GM12864 (cell line): ENCODE results near the gene ABI1.
A peak's percentile ranks its signal among the peaks of the same experiment; 100 is the strongest.

ENCODE experiments used
- DNase-seq: peaks from one replicate; pipeline ENCODE4 v3.0.0-alpha.2; 2011; ENCODE audit warnings: low read depth
- H3K4me3 ChIP-seq: 2 replicates; pipeline ENCODE4 v1.5.1; 2011; ENCODE audit warnings: mild to moderate bottlenecking, low read depth, low read length, control low read depth
- TF ChIP-seq, protein P1 (sequence below): IDR thresholded peaks from 2 replicates; pipeline ENCODE4 v1.5.1; 2011; ENCODE audit warnings: low read depth, mild to moderate bottlenecking, moderate library complexity, low read length, control low read depth, inconsistent platforms; ENCODE audit errors: missing control alignments

Gene ABI1

DNA sequence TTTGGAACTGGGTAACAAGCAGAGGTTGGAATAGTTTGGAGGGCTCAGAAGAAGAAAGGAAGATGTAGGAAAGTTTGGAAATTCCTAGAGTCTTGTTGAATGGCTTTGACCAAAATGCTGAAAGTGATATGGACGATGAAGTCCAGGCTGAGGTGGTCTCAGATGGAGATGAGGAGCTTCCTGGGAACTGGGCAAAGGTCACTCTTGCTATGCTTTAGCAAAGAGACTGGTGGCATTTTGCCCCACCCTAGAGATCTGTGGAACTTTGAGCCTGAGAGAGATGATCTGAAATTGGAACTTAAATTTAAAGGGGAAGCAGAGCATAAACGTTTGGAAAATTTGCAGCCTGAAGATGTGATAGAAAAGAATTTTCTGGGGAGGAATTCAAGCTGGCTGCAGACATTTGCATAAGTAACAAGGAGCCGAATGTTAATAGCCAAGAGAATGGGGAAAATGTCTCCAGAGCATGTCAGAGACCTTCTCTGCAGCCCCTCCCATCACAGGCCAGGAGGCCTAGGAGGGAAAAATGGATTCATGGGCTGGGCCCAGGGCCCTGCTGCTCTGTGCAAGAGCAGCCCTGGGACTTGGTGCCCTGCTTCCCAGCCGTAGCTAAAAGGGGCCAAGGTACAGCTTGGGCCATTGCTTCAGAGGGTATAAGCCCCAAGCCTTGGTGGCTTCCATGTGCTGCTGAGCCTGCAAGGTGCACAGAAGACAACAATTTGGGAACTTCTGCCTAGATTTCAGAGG is 159.7 kb downstream of the ABI1 start:
- no peak overlapping the region for H3K4me3 ChIP-seq
- TF ChIP-seq, protein P1, sequence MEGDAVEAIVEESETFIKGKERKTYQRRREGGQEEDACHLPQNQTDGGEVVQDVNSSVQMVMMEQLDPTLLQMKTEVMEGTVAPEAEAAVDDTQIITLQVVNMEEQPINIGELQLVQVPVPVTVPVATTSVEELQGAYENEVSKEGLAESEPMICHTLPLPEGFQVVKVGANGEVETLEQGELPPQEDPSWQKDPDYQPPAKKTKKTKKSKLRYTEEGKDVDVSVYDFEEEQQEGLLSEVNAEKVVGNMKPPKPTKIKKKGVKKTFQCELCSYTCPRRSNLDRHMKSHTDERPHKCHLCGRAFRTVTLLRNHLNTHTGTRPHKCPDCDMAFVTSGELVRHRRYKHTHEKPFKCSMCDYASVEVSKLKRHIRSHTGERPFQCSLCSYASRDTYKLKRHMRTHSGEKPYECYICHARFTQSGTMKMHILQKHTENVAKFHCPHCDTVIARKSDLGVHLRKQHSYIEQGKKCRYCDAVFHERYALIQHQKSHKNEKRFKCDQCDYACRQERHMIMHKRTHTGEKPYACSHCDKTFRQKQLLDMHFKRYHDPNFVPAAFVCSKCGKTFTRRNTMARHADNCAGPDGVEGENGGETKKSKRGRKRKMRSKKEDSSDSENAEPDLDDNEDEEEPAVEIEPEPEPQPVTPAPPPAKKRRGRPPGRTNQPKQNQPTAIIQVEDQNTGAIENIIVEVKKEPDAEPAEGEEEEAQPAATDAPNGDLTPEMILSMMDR = no peak
- DNase-seq = no peak

DNA sequence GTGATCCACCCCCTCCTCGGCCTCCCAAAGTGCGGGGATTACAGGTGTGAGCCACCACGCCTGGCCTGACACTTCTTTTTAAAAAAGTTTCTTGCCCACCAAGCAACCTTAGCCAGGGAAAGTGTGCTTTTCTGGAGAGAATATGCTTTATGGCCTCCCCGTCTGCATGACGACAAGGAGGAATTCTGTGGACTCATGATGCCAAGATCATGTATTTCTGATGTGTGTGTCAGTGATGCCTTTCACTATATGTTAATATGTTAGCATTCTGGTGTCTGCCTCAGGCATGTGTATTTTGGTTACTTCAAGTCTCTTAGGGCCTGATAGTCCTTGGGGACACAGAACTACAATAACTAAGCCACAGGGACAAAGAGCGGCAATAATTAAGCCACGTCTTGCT is 161.1 kb downstream of the ABI1 start:
- H3K4me3 ChIP-seq = no peak overlapping the region
- TF ChIP-seq, protein P1 = no peak

GRCh38 chr10:26698909-26699308 is 161.8 kb downstream of the ABI1 start:
- DNase-seq = no peak
- TF ChIP-seq, protein P1 = no peak
- peak overlapping the region; percentile 72 for H3K4me3 ChIP-seq

More for the DNA sequence above, 161.1 kb downstream of the ABI1 start:
- no peak for DNase-seq

- no peak for DNase-seq
- TF ChIP-seq, protein P1 = no peak
Measured at GRCh38 chr10:26697922-26698608, 162.7 kb downstream of the ABI1 start.

GRCh38 chr10:26697163-26697921 is 163.4 kb downstream of the ABI1 start, which contains the start of gene PDSS1:
TSS of gene PDSS1 (plus strand) at chr10:26697701. CDS start at chr10:26697712, 11 bp downstream.
- peak within 1 kb of the TSS; percentile 72 for H3K4me3 ChIP-seq
- TF ChIP-seq, protein P1 = no peak
- peak; percentile 22 for DNase-seq

More at GRCh38 chr10:26697922-26698608, 162.7 kb downstream of the ABI1 start:
- peak overlapping the region; percentile 72 for H3K4me3 ChIP-seq

DNA sequence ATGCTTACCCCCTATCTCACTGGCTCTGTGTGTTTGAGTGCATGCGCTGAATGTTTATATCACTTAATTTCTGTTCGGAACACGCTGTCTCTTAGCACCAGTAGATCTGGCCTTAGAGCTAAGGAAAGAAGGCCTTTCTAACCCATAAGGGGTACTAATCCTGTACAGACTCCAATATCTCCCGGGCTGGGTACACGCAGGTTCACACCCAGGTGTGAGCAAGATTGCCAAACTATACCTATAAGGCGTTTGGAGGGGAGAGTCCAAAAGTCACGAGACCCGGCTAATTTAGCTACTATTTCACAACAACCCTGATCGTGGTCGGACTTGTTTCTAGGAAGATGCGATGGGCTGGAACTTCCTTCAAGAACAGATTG is 164.0 kb downstream of the ABI1 start:
- no peak for DNase-seq
- H3K4me3 ChIP-seq = peak overlapping the region; percentile 72
- TF ChIP-seq, protein P1 = no peak
